Measurements from ENCODE around the gene SF3A2. TPM values are rescaled to one million over a fixed set of nuclear protein-coding genes. Genes with fewer than 3 reads are reported as not detected.

The SF3A2 gene
- total RNA-seq: 37.7 and 92.1 TPM in 2 replicates

GRCh38 chr19:2236314-2237050 lies at the start of gene SF3A2, which contains the start of gene PLEKHJ1:
TSS of gene SF3A2 (plus strand) at chr19:2236824. CDS start at chr19:2243419, 6,595 bp downstream.
TSS of gene PLEKHJ1 (minus strand) at chr19:2236329. CDS start at chr19:2236248, 81 bp downstream.

GRCh38 chr19:2249010-2249866 lies 12.6 kb downstream of the SF3A2 start, which contains the start of gene AMH:
TSS of gene AMH (plus strand) at chr19:2249323. CDS start at chr19:2249333, 10 bp downstream.

GRCh38 chr19:2255982-2256685 lies 19.5 kb downstream of the SF3A2 start, which contains the start of gene JSRP1:
TSS of gene JSRP1 (minus strand) at chr19:2256417. CDS start at chr19:2255314, 1,103 bp downstream.

GRCh38 chr19:2282062-2282861 lies 45.6 kb downstream of the SF3A2 start, which contains the start of gene PEAK3:
TSS of gene PEAK3 (minus strand) at chr19:2282175. CDS start at chr19:2280931, 1,244 bp downstream.

Other genes with a start within 250 kb of the SF3A2 start
- 30.8 and 82.8 TPM in 2 replicates for gene BTBD2, start 221.1 kb upstream of the SF3A2 start, total RNA-seq
- gene MKNK2, start 185.6 kb upstream of the SF3A2 start, total RNA-seq: 74.1 and 114 TPM in 2 replicates
- 17.2 and 35.2 TPM in 2 replicates for gene MOB3A, start 140.5 kb upstream of the SF3A2 start, total RNA-seq
- 0.76 and 0.81 TPM in 2 replicates for gene IZUMO4, start 139.9 kb upstream of the SF3A2 start, total RNA-seq
- 71.7 and 146 TPM in 2 replicates for gene AP3D1, start 85.3 kb upstream of the SF3A2 start, total RNA-seq
- gene DOT1L, start 72.9 kb upstream of the SF3A2 start, total RNA-seq: 4.2 and 7.4 TPM in 2 replicates
- gene PLEKHJ1, start 495 bp upstream of the SF3A2 start, total RNA-seq: 47.3 and 75.1 TPM in 2 replicates
- 0.49 and 2.3 TPM in 2 replicates for gene AMH, start 12.5 kb downstream of the SF3A2 start, total RNA-seq
- gene JSRP1, start 19.6 kb downstream of the SF3A2 start, total RNA-seq: not detected in 2 replicates
- gene PEAK3, start 45.4 kb downstream of the SF3A2 start, total RNA-seq: 0.25 TPM in 1 of 2 replicates, not detected in the other
- not detected in 2 replicates for gene LINGO3, start 71.3 kb downstream of the SF3A2 start, total RNA-seq
- 82.6 and 95.7 TPM in 2 replicates for gene LSM7, start 91.8 kb downstream of the SF3A2 start, total RNA-seq
- gene SPPL2B, start 91.9 kb downstream of the SF3A2 start, total RNA-seq: 12.0 and 50.8 TPM in 2 replicates
- gene TMPRSS9, start 123.4 kb downstream of the SF3A2 start, total RNA-seq: 0.06 TPM in 1 of 2 replicates, not detected in the other
- 40.0 and 40.2 TPM in 2 replicates for gene TIMM13, start 190.8 kb downstream of the SF3A2 start, total RNA-seq
- 102 and 109 TPM in 2 replicates for gene LMNB2, start 220.1 kb downstream of the SF3A2 start, total RNA-seq
- 32.2 and 192 TPM in 2 replicates for gene GADD45B, start 239.3 kb downstream of the SF3A2 start, total RNA-seq

All from bladder microvascular endothelial cell (primary cell).